BJ (cell line): ENCODE data around the gene USP6NL. TPM values are rescaled to one million over a fixed set of nuclear protein-coding genes. Genes with fewer than 3 reads are reported as not detected.

ENCODE experiments used
- CTCF ChIA-PET: fragments of 350-600 bp; formaldehyde crosslinking; extraction: SDS; loops from one replicate; lab custom pipeline; 2021; ENCODE audit warnings: antibody characterized with exemption, inconsistent platforms; lab: Yijun Ruan, JAX
- POLR2A ChIA-PET: fragments of 300-600 bp; sonication (Branson Sonifier 250); formaldehyde crosslinking; extraction: SDS; loops from one replicate; lab custom pipeline; 2021; ENCODE audit warnings: antibody characterized with exemption; lab: Charles Lee
- DNase-seq: peaks from one replicate; pipeline ENCODE4 v3.0.0-alpha.2; 2011; ENCODE audit warnings: low read depth
- H3K27me3 ChIP-seq: 2 replicates; pipeline ENCODE4 v1.6.0; 2011; ENCODE audit warnings: low read length; ENCODE audit not compliant: control insufficient read depth, insufficient read depth
- H3K36me3 ChIP-seq: 2 replicates; pipeline ENCODE4 v1.5.1; 2011; ENCODE audit warnings: low read length; ENCODE audit not compliant: control insufficient read depth, insufficient read depth
- H3K4me3 ChIP-seq: 2 replicates; pipeline ENCODE4 v1.5.1; 2011; ENCODE audit warnings: low read depth, mild to moderate bottlenecking, control low read depth, low read length
- polyA plus RNA-seq: library from polyadenylated mRNA; depleted of rRNA; stranded (reverse); fragments of >200 nt; gene quantifications from 2 replicates; pipeline ENCODE4 v1.2.3, GENCODE V29; 2011; rRNA removed
- TF ChIP-seq, protein P1 (sequence below): IDR thresholded peaks from 2 replicates; pipeline ENCODE4 v1.5.1; 2011; ENCODE audit warnings: low read depth, mild to moderate bottlenecking, control low read depth, inconsistent platforms, low read length, moderate library complexity; ENCODE audit not compliant: insufficient read depth

Gene USP6NL
- polyA plus RNA-seq, 1 experiment: 7.7 TPM

GRCh38 chr10:11411926-11412545 lies 199.4 kb downstream of the USP6NL start:
- no peak for DNase-seq
- ChIA-PET CTCF (no interaction called here), POLR2A (no interaction called here)
- TF ChIP-seq, protein P1, sequence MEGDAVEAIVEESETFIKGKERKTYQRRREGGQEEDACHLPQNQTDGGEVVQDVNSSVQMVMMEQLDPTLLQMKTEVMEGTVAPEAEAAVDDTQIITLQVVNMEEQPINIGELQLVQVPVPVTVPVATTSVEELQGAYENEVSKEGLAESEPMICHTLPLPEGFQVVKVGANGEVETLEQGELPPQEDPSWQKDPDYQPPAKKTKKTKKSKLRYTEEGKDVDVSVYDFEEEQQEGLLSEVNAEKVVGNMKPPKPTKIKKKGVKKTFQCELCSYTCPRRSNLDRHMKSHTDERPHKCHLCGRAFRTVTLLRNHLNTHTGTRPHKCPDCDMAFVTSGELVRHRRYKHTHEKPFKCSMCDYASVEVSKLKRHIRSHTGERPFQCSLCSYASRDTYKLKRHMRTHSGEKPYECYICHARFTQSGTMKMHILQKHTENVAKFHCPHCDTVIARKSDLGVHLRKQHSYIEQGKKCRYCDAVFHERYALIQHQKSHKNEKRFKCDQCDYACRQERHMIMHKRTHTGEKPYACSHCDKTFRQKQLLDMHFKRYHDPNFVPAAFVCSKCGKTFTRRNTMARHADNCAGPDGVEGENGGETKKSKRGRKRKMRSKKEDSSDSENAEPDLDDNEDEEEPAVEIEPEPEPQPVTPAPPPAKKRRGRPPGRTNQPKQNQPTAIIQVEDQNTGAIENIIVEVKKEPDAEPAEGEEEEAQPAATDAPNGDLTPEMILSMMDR: no peak
- Histone ChIP-seq H3K27me3 (no peaks in the 10 kb centered on the region), H3K4me3 (no peak overlapping the region), H3K36me3 (no peaks in the 10 kb centered on the region)

GRCh38 chr10:11409357-11409756 lies 202.1 kb downstream of the USP6NL start:
- no peak for DNase-seq
- POLR2A ChIA-PET: interaction anchor here (0.6 kb wide), 1 partner anchor 1364 kb away, joined by 3 read pairs; no protein-coding TSS in a partner anchor
- Histone ChIP-seq H3K27me3 (no peaks in the 10 kb centered on the region), H3K36me3 (no peaks in the 10 kb centered on the region), H3K4me3 (no peak overlapping the region)
- CTCF ChIA-PET: no interaction called here
- TF ChIP-seq, protein P1: no peak

DNA sequence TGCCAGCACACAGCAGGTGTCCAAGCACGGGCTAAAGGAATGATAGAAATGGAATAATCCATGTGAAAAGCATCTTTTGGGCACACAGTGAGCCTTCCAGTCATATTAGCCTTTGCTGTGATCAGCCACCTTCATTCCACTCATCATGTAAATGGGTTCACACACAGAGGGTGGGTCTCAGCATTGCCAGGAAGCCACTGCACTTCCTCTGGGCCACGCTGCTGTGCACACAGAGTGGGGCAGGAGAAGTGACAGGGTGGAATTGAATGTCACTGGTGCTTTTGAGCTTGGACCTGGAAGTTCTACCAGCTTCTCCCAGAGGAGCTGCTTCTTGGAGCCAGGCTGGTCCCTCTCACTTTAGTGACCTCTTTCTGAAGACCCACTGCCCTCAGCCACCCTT lies 203.5 kb downstream of the USP6NL start:
- no peak overlapping the region for H3K4me3 ChIP-seq
- no peaks in the 10 kb centered on the region for H3K36me3 ChIP-seq
- CTCF ChIA-PET: no interaction called here
- POLR2A ChIA-PET: no interaction called here
- no peaks in the 10 kb centered on the region for H3K27me3 ChIP-seq
- no peak for DNase-seq
- TF ChIP-seq, protein P1: no peak

DNA sequence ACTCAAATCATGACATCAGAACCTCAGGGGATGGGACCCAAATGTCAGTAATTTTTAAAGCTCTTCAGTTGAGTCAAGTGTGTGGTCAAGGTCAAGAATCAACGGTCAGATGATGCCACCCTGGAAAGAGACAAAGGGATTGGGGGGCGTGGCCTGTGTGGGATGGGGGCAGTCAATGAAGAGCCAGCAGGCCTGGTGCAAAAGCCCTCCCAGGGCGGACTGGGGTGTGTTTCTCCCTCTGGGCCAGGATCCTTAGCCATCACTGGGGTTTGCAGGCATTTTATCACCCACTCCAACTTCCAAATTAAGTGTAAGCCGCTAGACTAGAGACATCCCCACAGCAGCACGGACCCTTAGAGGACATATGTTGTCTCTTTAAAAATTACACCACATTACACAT lies 204.7 kb downstream of the USP6NL start:
- TF ChIP-seq, protein P1: no peak
- CTCF ChIA-PET: no interaction called here
- no peak overlapping the region for H3K4me3 ChIP-seq
- no peak for DNase-seq
- POLR2A ChIA-PET: no interaction called here
- H3K36me3 ChIP-seq: no peaks in the 10 kb centered on the region
- no peaks in the 10 kb centered on the region for H3K27me3 ChIP-seq

DNA sequence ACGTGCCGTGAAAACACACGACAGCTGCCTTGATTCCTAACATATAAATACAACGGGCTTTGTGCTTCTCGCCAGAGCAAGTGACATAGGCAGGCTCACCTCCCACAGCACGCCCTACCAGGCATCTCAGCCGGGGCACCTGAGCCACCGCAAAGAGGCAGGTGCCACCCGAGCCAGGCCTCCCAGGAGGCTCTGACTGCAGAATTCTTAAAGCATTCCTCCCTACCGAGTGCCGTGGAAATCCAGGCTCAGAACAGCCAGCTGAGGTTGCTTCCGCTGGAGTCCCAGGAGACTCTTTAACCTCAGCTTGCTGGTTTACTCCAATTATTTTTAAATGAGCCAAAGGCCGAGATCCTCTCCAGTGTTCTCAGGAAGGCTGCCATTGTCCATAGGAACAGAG lies 206.5 kb downstream of the USP6NL start:
- TF ChIP-seq, protein P1: no peak
- no peak for DNase-seq
- Histone ChIP-seq H3K36me3 (no peaks in the 10 kb centered on the region), H3K27me3 (no peaks in the 10 kb centered on the region), H3K4me3 (no peak overlapping the region)
- ChIA-PET POLR2A (no interaction called here), CTCF (no interaction called here)

Other genes starting within 250 kb of the USP6NL start
- gene ECHDC3, start 130.7 kb upstream of the USP6NL start, polyA plus RNA-seq: 9.9 and 13.4 TPM in 2 replicates
- 1.2 TPM in 2 replicates for gene PROSER2, start 211.7 kb upstream of the USP6NL start, polyA plus RNA-seq